ENCODE results near the gene DMXL1.
A peak's percentile ranks its signal among the peaks of the same experiment; 100 is the strongest.

Gene DMXL1

GRCh38 chr5:119063579-119064379 lies 7.1 kb upstream of the DMXL1 start (continued):
- TF ChIP-seq, protein P1, sequence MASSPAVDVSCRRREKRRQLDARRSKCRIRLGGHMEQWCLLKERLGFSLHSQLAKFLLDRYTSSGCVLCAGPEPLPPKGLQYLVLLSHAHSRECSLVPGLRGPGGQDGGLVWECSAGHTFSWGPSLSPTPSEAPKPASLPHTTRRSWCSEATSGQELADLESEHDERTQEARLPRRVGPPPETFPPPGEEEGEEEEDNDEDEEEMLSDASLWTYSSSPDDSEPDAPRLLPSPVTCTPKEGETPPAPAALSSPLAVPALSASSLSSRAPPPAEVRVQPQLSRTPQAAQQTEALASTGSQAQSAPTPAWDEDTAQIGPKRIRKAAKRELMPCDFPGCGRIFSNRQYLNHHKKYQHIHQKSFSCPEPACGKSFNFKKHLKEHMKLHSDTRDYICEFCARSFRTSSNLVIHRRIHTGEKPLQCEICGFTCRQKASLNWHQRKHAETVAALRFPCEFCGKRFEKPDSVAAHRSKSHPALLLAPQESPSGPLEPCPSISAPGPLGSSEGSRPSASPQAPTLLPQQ (tag by site-specific recombination; IDR thresholded peaks at IDR 0.05): 0 out of 2 replicates have a peak, but pooled peaks have one; percentile 21
- no peak for TF ChIP-seq ZNF157 (tag by site-specific recombination; IDR thresholded peaks at IDR 0.05)
- no peak for TF ChIP-seq ZNF221 (tag by site-specific recombination; IDR thresholded peaks at IDR 0.05; ENCODE audit: borderline replicate concordance)
- peak; percentile 72 for TF ChIP-seq ZBTB17 (tag by site-specific recombination; IDR thresholded peaks at IDR 0.05)
- peak; percentile 86; the same call in 1 of the 2 replicates for TF ChIP-seq MZF1 (tag by site-specific recombination; IDR thresholded peaks at IDR 0.05; ENCODE audit: borderline replicate concordance)
- TF ChIP-seq ZNF433 (tag by site-specific recombination; IDR thresholded peaks at IDR 0.05; ENCODE audit: low read depth): no peak
- no peak for TF ChIP-seq ZNF704 (tag by site-specific recombination; IDR thresholded peaks at IDR 0.05)
- no peak for TF ChIP-seq BCL11B (tag by site-specific recombination; IDR thresholded peaks at IDR 0.05; ENCODE audit: low read depth)
- TF ChIP-seq ZNF354C (tag by site-specific recombination; IDR thresholded peaks at IDR 0.05; ENCODE audit: borderline replicate concordance, low read depth): no peak
- no peak for TF ChIP-seq ZNF404 (tag by site-specific recombination; IDR thresholded peaks at IDR 0.05)
- no peak for TF ChIP-seq TCF7L2 (IDR thresholded peaks at IDR 0.05; ENCODE audit: borderline replicate concordance, low read depth, low read length)
- TF ChIP-seq ZSCAN16 (tag by site-specific recombination; IDR thresholded peaks at IDR 0.05): no peak
- TF ChIP-seq ZNF639 (tag by site-specific recombination; IDR thresholded peaks at IDR 0.05): no peak
- TF ChIP-seq ZNF621 (tag by site-specific recombination; IDR thresholded peaks at IDR 0.05): no peak
- peak; percentile 43 for TF ChIP-seq ZNF18 (tag by site-specific recombination; IDR thresholded peaks at IDR 0.05)
- peak; percentile 88 for TF ChIP-seq ZBTB48 (tag by site-specific recombination; IDR thresholded peaks at IDR 0.05)
- no peak for TF ChIP-seq ZSCAN4 (tag by site-specific recombination; IDR thresholded peaks at IDR 0.05)
- no peak for TF ChIP-seq KLF17 (tag by site-specific recombination; IDR thresholded peaks at IDR 0.05)
- no peak for TF ChIP-seq ZNF776 (tag by site-specific recombination; IDR thresholded peaks at IDR 0.05; ENCODE audit: borderline replicate concordance)
- TF ChIP-seq MEIS1 (CRISPR knock-in tag; IDR thresholded peaks at IDR 0.05; ENCODE audit: borderline replicate concordance): no peak
- peak; percentile 98 for TF ChIP-seq FEZF1 (tag by site-specific recombination; IDR thresholded peaks at IDR 0.05)
- peak; percentile 79 for TF ChIP-seq PRDM4 (tag by site-specific recombination; IDR thresholded peaks at IDR 0.05)
- TF ChIP-seq TRIM28 (IDR thresholded peaks at IDR 0.05; ENCODE audit: borderline replicate concordance, low read length): peak; percentile 73
- TF ChIP-seq ZNF184 (tag by site-specific recombination; IDR thresholded peaks at IDR 0.05): no peak; the same call in 1 of the 2 replicates
- TF ChIP-seq, protein P2, sequence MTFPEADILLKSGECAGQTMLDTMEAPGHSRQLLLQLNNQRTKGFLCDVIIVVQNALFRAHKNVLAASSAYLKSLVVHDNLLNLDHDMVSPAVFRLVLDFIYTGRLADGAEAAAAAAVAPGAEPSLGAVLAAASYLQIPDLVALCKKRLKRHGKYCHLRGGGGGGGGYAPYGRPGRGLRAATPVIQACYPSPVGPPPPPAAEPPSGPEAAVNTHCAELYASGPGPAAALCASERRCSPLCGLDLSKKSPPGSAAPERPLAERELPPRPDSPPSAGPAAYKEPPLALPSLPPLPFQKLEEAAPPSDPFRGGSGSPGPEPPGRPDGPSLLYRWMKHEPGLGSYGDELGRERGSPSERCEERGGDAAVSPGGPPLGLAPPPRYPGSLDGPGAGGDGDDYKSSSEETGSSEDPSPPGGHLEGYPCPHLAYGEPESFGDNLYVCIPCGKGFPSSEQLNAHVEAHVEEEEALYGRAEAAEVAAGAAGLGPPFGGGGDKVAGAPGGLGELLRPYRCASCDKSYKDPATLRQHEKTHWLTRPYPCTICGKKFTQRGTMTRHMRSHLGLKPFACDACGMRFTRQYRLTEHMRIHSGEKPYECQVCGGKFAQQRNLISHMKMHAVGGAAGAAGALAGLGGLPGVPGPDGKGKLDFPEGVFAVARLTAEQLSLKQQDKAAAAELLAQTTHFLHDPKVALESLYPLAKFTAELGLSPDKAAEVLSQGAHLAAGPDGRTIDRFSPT (tag by site-specific recombination; IDR thresholded peaks at IDR 0.05): no peak
- no peak for TF ChIP-seq ZNF211 (tag by site-specific recombination; IDR thresholded peaks at IDR 0.05; ENCODE audit: low read depth)

All from HEK293 (cell line).